ENCODE results near the gene PTPRK.

Gene PTPRK

GRCh38 chr6:128504003-128504654 is 16.3 kb downstream of the PTPRK start:
- no peak for TF ChIP-seq OSR1 (CRISPR knock-in tag; IDR thresholded peaks at IDR 0.05)
- no peak for TF ChIP-seq ZNF8 (CRISPR knock-in tag; IDR thresholded peaks at IDR 0.05)
- TF ChIP-seq, protein P1, sequence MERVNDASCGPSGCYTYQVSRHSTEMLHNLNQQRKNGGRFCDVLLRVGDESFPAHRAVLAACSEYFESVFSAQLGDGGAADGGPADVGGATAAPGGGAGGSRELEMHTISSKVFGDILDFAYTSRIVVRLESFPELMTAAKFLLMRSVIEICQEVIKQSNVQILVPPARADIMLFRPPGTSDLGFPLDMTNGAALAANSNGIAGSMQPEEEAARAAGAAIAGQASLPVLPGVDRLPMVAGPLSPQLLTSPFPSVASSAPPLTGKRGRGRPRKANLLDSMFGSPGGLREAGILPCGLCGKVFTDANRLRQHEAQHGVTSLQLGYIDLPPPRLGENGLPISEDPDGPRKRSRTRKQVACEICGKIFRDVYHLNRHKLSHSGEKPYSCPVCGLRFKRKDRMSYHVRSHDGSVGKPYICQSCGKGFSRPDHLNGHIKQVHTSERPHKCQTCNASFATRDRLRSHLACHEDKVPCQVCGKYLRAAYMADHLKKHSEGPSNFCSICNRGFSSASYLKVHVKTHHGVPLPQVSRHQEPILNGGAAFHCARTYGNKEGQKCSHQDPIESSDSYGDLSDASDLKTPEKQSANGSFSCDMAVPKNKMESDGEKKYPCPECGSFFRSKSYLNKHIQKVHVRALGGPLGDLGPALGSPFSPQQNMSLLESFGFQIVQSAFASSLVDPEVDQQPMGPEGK (CRISPR knock-in tag; IDR thresholded peaks at IDR 0.05; ENCODE audit: borderline replicate concordance) = no peak
- no peak for TF ChIP-seq ZNF565 (CRISPR knock-in tag; conservative IDR thresholded peaks at IDR 0.05; ENCODE audit: low read depth)
- no peak for ATAC-seq

- no peak for TF ChIP-seq BACH2 (CRISPR knock-in tag; IDR thresholded peaks at IDR 0.05; ENCODE audit: borderline replicate concordance)
- no peak for TF ChIP-seq TOX (CRISPR knock-in tag; IDR thresholded peaks at IDR 0.05; ENCODE audit: borderline replicate concordance)
- no peak for TF ChIP-seq RARB (CRISPR knock-in tag; IDR thresholded peaks at IDR 0.05)
- no peak for TF ChIP-seq ISL1 (CRISPR knock-in tag; IDR thresholded peaks at IDR 0.05)
- TF ChIP-seq ZC3H10 (CRISPR knock-in tag; IDR thresholded peaks at IDR 0.05) = no peak
- no peak for TF ChIP-seq ESRRG (CRISPR knock-in tag; IDR thresholded peaks at IDR 0.05)
- no peak for TF ChIP-seq CREB5 (CRISPR knock-in tag; IDR thresholded peaks at IDR 0.05; ENCODE audit: low read depth)
- peak; percentile 57 for ATAC-seq
Measured at GRCh38 chr6:128500749-128501600, 19.4 kb downstream of the PTPRK start.

GRCh38 chr6:128500014-128500413 is 20.4 kb downstream of the PTPRK start:
- TF ChIP-seq ARNTL (CRISPR knock-in tag; IDR thresholded peaks at IDR 0.05; ENCODE audit: borderline replicate concordance, low read depth) (no peak), BACH2 (CRISPR knock-in tag; IDR thresholded peaks at IDR 0.05; ENCODE audit: borderline replicate concordance) (no peak), ZFP3 (CRISPR knock-in tag; IDR thresholded peaks at IDR 0.05) (no peak), RARB (CRISPR knock-in tag; IDR thresholded peaks at IDR 0.05) (no peak), OSR1 (CRISPR knock-in tag; IDR thresholded peaks at IDR 0.05) (no peak), ZNF565 (CRISPR knock-in tag; conservative IDR thresholded peaks at IDR 0.05; ENCODE audit: low read depth) (no peak), CSDC2 (CRISPR knock-in tag; IDR thresholded peaks at IDR 0.05) (no peak), GLIS3 (CRISPR knock-in tag; IDR thresholded peaks at IDR 0.05) (no peak), CREB5 (CRISPR knock-in tag; IDR thresholded peaks at IDR 0.05; ENCODE audit: low read depth) (no peak), ZFP30 (CRISPR knock-in tag; IDR thresholded peaks at IDR 0.05) (no peak)
- TF ChIP-seq, protein P2, sequence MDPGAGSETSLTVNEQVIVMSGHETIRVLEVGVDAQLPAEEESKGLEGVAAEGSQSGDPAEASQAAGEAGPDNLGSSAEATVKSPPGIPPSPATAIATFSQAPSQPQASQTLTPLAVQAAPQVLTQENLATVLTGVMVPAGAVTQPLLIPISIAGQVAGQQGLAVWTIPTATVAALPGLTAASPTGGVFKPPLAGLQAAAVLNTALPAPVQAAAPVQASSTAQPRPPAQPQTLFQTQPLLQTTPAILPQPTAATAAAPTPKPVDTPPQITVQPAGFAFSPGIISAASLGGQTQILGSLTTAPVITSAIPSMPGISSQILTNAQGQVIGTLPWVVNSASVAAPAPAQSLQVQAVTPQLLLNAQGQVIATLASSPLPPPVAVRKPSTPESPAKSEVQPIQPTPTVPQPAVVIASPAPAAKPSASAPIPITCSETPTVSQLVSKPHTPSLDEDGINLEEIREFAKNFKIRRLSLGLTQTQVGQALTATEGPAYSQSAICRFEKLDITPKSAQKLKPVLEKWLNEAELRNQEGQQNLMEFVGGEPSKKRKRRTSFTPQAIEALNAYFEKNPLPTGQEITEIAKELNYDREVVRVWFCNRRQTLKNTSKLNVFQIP (CRISPR knock-in tag; IDR thresholded peaks at IDR 0.05; ENCODE audit: borderline replicate concordance, low read depth) = no peak
- TF ChIP-seq, protein P1 (CRISPR knock-in tag; IDR thresholded peaks at IDR 0.05; ENCODE audit: borderline replicate concordance) = no peak
- TF ChIP-seq, protein P3, sequence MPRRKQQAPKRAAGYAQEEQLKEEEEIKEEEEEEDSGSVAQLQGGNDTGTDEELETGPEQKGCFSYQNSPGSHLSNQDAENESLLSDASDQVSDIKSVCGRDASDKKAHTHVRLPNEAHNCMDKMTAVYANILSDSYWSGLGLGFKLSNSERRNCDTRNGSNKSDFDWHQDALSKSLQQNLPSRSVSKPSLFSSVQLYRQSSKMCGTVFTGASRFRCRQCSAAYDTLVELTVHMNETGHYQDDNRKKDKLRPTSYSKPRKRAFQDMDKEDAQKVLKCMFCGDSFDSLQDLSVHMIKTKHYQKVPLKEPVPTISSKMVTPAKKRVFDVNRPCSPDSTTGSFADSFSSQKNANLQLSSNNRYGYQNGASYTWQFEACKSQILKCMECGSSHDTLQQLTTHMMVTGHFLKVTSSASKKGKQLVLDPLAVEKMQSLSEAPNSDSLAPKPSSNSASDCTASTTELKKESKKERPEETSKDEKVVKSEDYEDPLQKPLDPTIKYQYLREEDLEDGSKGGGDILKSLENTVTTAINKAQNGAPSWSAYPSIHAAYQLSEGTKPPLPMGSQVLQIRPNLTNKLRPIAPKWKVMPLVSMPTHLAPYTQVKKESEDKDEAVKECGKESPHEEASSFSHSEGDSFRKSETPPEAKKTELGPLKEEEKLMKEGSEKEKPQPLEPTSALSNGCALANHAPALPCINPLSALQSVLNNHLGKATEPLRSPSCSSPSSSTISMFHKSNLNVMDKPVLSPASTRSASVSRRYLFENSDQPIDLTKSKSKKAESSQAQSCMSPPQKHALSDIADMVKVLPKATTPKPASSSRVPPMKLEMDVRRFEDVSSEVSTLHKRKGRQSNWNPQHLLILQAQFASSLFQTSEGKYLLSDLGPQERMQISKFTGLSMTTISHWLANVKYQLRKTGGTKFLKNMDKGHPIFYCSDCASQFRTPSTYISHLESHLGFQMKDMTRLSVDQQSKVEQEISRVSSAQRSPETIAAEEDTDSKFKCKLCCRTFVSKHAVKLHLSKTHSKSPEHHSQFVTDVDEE (CRISPR knock-in tag; IDR thresholded peaks at IDR 0.05) = no peak
- no peak for ATAC-seq

Measured in SK-N-SH treated with all-trans-retinoic acid at 6 μM for 48 hours (cell line).